Stimulated activated CD8-positive, alpha-beta memory T cell treated with anti-CD3 and anti-CD28 coated beads, Interleukin-2, amount 100 ng/mL, for 1 hour (primary cell): Measurements from ENCODE around the gene CHST13.

Experiments
- DNase-seq, 2 donors: peaks; one replicate each; pipeline ENCODE4 v3.0.0-alpha.2; 2020; ENCODE audit warnings: low read depth in 2 of 2

Gene CHST13

DNA sequence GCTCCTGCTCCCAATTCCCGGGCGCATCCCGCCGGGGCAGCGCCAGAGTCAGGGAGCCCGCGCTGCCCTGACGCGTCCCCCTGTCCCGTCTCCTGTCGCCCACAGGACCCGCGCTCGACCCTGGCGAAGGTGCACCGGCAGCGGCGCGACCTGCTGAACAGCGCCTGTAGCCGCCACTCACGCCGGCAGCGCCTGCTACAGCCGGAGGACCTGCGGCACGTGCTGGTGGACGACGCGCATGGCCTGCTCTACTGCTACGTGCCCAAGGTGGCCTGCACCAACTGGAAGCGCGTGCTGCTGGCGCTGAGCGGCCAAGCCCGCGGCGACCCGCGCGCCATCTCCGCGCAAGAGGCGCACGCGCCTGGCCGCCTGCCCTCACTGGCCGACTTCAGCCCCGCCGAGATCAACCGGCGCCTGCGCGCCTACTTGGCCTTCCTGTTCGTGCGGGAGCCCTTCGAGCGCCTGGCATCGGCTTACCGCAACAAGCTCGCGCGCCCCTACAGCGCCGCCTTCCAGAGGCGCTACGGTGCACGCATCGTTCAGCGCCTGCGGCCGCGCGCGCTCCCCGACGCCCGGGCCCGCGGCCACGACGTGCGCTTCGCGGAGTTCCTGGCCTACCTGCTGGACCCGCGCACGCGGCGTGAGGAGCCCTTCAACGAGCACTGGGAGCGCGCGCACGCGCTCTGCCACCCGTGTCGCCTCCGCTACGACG lies 17.8 kb downstream of the CHST13 start:
- no peak for DNase-seq

DNA sequence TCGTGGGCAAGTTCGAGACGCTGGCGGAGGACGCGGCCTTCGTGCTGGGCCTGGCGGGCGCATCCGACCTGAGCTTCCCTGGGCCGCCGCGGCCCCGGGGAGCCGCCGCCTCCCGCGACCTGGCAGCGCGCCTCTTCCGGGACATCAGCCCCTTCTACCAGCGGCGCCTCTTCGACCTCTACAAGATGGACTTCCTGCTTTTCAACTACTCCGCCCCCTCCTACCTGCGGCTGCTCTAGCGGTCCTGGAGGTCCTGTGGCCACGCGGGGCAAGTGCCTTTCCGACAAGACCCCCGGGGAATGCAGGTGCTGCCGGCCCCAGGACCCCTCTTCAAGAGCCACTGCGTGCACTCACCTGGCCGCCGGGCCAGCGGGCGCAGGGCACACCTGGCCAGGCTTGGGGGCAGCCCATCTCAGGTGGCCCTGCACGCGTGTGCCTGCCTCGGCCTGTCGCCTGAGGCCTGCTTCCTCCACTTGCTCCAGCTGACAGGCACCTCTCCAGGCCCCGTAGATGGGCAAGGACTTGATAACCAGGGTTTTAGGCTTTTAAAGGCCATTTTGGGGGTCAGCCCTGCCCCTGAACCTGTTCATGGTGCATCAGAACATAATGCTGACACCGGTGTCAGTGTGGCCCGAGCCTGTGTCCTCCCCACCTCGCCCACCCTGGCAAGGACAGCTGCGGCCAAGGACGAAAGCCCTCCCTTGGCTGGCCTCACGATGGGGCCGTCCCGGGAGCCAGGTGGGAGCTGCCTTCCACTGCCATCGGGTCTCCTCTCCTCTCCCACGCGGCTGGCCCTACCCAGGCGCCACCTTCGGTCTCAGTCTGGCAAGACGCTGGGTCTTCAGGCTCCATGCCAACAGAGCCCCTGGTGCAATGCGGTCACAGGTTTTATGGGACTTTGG lies 18.6 kb downstream of the CHST13 start:
- DNase-seq, result no peak

DNA sequence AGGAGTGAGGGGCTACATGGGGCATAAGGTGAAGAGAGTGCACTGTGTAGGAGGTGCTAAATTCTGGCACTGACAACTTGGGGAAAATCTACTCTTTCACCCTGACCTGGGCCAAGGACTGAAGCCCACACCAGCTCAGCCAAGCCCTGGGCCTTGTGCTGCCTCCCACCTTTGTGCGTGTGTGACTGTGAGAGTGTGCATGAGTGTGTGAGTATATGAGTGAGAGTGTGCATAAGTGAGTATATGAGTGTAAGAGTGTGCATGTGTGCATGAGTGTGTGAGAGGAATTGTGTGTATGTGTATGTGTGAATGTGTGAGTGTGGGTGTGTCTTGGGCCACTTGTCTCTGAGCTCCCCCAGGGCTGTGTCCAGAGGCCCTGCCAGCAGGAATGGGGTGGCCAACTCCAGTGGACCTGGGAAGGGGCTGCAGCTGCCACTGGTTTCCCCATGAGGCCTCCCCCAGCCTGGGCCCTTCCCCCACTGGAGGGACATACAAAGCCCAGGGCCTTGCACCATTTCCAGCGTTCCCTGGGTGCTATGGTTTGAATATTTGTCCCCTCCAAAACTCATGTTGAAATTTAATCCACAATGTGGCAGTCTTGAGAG lies 19.6 kb downstream of the CHST13 start:
- DNase-seq, result no peak

DNA sequence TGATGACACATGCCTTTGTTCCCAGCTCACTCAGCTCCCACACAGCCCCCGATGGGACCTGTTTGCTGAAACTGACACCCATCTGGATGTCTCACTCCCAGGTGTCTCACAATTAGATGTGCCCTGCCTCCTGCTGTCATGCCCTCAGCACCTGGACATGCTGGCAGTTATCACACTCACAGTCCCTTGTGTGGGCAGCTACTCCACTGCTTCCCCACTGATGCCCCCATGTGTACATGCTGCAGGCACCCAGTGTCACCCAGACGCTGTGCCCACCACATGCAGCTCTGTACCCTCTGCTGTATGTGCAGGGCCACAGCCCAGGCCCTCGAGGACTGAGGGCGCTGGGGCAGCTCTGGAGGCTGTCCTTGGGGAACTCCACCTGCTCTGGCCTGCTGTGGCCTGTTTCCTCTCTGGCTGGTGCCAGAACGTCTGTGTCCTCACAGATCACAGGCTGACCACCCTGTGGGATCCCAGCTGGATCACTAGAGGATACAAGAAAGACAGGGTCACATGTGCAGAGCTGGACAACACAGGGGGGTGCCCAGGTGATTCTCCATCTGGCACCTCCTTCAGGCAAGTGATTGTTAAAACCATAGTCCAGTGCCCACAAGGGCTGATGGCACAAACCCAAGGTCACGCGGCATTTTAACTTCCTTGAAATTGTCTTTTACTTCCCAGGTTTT lies 20.8 kb downstream of the CHST13 start:
- no peak for DNase-seq

DNA sequence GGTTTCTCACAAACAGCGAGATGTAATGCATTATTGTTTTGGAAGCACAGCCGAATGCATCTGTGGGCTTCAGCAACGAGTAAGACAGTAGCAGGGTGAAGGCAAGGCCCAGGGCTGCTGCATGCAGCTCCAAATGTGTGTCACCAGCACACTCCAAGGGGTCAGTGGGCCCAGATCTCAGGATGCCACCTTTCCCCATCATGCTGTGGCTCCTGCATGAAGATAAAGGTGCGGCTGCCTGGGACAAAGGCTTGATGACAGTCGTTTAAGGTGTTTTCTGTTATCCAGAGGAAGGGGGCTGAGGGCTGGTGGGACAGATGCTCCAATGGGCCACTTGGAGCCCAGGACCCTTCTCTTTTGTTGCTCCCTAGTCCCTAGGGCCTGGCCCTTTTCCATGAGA lies 21.6 kb downstream of the CHST13 start:
- no peak for DNase-seq

DNA sequence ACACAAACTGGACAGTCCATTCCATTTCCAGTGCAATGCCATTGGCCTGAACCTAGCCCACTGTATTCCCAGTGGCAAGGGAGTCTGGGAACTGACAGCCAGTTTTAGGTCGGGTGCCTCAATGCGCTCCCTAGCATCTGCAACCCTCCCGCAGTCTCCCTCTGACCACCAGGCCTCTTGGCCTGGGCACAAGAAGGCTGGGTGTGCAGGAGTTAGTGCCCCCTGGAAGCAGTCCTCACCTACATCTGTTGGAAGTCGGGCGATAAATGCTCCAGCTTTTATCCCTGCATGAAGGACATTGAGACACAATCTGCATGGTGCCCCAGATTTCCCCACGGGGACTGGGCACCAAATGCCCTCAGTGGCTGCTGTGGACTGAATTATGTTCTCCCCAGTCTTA lies 22.1 kb downstream of the CHST13 start:
- no peak for DNase-seq

DNA sequence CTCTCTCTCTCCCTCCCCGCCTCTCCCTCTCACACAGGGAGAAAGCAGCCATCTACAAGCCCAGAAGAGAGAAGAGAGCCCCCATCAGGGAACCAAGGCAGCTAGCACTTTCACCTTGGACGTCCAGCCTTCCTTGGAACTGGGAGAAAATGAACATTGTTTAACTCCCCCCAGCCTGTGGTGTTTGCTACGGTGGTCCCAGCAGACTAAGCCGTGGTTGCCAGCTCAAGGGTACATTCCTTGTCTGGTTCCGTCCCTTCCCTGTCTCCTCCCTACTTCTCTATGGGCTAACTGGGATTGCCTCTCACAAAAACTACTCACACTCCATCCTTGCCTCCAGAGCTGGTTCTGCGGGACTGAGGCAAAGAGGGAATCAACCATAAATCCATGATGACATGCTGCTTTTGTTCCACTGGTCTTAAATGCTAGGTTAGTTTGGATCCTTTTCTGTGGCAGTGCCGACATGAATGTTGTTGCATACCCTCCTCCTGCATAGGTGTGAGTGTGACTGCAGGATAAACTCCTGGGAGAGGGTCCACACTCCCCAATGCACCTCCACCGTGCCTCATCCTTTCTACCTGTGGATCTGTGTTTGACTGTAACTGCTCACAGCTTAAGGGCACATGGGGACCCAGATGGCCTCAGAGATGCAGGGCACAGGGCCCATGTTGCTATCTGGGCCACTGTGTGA lies 22.7 kb downstream of the CHST13 start:
- no peak for DNase-seq

DNA sequence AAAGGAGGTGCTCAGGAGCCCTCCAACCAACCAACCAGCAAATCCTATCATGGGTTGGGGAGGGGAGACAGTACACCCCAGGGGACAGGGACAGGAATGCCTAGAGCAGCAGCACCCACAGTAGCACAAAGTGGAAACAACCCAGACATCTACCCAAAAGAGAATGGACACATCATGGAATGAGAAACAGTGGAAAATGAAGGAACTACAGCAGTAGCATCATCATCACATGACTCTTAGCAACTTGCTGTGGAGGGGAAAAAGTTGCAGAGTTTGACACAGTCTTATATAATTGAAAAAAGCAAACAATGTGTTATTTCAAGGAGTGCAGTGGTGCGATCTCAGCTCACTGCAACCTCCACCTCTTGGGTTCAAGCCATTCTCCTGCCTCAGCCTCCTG lies 23.8 kb downstream of the CHST13 start:
- no peak for DNase-seq

DNA sequence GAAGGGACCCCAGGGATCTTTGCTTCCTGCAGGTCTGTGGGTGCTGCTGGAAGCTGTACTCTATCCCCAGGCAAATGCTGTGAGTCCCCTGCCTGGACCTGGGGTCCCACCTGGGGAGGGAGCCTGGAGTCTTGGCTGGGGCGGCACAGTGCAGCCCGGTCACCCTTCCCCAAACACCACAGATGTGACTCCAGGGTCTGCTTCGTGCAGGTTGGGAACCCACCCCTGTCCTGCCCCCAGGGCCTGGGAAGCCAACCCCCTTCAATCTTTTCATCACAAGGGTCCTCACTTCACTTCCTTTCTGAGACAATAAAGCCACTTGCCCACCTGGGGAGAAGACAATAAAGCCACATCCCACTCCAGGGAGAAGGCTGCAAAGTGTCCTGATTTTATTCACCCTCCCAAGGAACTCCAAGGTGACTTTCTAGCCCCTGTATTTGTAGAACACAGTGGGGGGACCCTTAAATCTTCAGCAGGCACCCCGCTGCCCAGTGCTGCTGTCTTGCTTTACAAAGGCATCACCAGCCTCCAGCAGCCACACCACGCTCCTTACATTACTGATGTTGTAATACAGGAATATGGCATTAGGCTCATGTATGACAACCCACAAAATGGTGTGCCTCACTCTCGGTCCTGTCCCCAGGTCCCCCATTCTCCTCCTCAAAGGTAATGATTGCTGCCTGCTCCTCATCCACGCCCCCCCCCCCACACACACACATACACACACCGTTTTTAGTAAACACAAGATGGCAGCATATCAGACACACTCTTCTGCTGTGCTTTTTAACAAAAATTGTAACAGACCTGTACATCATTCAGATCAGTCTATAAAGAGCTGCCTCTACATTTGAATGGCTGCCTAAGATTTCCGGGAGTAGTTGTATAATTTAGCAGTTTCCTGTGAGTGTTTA lies 24.9 kb downstream of the CHST13 start:
- no peak for DNase-seq

DNA sequence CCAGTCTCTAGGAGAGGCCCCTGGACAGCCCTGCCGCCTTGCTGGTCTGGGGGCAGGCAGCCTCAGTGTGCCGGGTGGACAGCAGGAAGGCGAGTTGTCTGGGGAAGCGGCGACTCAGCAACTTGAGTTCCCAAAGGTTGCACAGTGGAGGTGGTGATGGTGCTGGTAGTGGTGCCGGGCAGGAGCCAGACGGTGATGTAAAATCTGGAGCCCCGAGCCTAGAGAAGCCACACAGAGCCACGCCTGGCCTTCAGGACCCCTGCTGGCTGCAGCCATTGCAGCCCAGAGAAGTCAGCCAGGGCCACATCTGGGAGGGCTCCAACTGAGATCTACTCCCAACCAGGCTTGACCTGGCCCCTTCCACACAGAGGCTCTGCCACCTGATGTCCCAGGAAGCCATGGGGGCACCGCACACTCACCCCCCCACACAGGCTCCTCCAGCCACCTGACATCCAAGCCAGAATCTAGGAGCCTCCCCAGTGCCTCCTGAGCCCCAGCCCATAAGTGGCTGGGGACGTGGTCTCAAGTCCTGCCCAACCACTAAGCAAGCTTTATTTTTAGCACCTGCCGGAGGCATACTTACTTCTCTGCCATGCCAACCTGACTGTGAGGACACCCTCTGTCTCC lies 26.0 kb downstream of the CHST13 start:
- no peak for DNase-seq

DNA sequence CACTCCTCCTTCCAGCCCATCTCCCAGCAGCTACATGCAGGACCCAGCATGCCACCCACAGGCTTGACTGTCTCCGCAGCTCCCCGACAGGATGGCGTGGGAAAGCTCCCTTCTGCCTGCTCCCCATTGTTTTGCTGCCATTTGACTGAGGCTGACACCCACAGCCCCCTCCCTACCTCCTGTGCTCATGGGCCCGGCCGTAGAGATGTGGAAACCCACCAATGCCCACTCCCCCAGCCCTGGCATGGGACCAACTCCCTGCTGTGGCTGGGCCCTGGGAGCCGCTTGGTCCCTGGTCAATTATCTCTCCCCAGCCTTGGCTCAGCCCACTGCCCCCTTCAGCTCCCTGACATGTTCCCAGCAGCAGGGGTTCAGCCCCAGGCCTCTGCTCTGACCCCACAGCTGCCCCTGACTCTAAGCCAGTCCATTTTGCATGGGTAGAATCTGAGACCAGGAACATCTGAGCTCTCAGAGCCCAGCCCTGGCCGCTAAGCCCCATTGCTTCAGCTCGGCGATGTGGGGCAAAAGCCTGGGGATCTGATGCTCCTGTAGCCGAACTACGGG lies 26.6 kb downstream of the CHST13 start:
- no peak for DNase-seq

DNA sequence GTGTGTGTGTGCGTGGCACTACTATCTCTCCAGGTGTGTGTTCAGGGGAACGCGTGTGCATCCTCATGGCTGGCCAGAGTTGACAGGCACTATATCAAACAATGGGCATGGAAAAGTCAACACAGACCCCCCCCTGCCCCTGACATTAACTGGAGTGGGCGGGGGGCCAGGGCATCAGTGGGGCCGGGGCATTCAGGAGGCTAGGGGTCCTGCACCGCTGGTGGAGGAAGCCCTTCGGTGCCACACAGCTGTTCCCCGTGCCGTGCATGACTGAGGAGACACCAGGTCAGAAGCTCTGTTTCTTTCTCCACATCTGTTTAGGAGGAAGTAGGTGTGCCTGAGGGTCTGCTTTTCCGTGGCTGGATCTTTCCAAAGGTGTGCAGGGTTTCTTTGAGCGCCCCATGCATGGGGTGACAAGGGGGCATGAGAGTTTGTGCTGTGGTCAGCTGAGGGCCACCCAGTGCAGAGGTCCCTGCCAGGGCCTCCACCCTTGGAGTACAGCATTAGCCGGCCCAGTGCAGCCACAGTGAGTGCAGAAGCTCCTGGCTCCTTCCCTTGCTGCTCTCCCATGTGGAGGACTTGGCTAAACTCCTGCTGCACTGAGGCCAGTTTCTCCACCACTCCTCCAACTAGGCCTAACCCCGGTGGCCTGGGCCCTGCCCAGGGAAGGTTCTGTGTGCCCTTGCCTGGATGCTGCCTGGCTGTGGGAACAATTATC lies 27.3 kb downstream of the CHST13 start:
- no peak for DNase-seq

DNA sequence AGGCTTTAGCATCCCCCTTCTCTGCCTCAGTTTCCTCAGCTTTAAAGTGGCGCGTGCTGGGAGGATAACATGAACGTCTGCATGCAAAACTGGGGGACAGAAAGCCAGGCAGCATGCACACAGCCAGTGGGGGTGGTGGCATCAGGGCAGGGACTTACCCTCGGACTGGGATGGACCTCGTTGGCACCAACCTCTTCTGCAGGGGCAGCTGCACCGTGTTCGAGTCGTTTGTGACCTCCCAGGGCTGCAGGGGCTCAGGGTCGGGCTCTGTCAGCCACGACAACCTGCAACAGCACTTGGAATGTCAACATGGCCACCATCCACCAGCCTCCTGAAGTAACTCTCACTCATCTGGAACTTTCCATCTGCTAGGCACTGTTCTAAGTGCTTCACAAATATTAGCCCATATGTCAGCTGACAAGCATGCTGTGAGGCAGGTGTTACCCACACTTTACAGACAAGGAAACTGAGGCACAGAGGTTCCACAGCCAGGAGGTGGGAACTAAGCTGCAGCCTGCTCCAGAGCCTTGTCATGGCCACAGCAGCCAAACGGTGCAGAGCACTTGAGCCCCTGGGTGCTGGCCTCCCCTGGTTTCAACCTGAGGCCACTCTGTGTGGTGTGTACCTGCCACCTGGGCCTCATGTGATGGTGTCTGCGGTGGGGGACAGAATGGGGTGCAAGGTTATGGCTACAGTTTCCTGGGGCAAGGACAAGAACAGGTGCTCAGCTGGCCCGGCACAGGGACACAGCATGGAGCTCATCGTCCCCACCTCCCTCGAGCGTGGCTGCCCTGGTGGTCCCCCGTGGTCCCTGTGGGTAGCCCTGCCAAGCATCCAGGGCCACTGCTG lies 28.1 kb downstream of the CHST13 start:
- no peak for DNase-seq

DNA sequence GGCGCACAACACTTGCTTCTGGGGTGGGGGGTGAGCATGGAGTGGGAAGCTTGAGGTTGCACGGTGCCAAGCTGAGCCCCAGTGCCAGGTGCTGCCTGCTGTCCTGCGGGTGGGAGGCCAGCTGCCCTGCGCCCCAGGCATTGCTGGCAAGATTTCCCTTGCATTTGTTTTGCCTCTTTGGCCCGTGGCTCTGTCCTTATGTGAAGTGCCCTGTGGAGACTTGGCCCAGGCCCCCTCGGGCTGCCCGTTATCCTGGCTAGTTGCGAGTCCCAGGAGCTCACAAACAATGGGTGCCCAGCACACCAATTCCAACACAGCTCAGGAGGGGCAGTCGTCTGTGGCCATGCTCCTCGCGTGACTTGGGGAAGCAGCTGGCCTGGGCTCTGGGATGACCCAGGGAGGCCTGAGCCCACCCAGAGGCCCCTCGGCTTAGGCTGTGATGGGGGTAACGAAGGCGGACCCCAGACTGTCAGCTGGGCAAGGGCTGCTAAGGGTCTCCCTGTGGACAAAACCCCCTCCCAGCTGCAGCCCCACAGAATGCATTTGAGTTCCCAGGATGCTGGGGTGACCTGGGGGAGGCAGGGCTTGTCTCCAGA lies 28.8 kb downstream of the CHST13 start:
- no peak for DNase-seq

DNA sequence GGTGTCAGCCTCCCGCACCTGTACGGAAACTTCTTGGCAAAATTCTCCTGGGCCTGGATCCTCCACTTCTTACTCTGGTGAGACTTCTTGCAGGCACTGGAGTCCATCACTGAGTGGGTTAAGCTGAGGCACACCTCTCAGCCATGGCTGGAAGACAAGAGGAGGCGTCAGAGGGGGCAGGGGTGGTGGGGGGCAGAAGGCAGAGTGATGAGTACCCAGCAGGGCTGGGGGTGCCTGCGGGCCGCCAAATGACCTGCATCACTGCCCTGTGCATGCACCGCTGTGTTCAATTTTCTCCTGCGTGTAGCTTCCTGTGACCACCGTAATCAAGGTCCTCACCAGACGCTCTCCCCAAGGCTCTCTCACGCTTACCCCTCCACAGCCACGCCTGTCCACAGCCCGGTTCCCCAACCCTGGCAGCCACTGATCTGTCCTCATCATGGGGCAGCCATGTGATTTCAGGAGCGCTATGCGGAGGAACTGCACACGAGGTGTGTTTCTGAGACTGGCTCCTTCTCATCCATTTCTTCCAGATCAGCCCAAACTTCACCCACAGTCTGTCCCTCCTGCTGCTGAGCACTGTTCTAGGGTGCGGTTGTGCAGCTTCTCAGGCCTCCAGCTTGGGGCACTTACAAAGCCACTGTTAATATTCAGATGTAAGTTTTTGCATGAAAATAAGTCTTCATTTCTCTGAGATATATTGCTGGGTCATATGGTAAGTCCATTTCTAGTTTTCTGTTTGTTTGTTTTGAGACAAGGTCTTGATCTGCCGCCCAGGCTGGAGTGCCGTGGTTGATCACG lies 29.5 kb downstream of the CHST13 start:
- no peak for DNase-seq

DNA sequence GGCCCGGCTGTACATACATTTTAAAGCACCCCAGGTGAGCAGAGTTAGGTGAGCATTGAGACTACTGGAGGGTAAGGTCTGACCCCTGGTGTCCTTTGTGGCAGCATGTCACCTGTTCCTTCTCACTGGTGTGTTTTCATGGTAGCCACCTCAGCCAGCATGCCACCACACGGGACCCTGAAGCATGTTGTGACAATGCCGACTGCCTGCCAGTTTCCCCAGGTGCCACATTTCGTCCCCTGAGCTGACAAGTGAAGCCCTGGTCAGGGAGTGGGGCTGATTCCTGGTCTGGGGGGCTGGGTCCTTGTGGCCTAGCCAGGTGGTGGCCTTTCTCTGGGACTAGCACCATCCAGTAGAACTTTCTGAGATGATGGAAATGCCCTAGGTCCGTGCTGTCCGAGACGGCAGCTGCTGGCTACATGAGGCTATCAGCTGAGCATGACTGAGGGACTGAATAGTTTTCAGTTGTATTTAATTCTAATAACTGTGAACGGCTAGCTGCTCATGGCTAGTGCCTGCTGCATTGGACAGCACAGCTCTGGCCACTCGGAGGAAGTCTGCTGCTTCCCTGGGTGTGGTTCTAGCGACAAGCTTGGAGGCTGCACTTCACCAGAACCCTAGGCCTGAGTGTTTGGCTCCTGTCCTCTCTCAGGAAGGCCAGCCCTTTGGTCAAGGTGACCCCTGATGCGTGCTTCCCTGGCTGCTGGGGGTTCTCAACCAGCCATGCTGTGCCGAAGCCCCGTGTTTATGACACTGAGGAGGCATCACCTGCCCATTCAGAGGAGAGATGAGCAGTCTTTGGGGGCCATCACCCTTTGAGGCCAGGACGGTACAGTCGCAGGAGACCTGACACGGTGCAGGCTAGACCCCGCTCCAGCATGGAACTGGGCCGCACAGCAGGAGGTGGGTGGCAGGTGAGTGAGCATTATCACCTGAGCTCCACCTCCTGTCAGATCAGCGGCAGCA lies 30.9 kb downstream of the CHST13 start:
- no peak for DNase-seq
